ENCODE results near the gene NHLRC4. TPM values are rescaled to one million over a fixed set of nuclear protein-coding genes. Genes with fewer than 3 reads are reported as not detected.

Gene NHLRC4
- total and polyA plus RNA-seq, 2 of the 4 experiments (the other 2 are of a cell fraction): 0.72 to 0.84 TPM

DNA sequence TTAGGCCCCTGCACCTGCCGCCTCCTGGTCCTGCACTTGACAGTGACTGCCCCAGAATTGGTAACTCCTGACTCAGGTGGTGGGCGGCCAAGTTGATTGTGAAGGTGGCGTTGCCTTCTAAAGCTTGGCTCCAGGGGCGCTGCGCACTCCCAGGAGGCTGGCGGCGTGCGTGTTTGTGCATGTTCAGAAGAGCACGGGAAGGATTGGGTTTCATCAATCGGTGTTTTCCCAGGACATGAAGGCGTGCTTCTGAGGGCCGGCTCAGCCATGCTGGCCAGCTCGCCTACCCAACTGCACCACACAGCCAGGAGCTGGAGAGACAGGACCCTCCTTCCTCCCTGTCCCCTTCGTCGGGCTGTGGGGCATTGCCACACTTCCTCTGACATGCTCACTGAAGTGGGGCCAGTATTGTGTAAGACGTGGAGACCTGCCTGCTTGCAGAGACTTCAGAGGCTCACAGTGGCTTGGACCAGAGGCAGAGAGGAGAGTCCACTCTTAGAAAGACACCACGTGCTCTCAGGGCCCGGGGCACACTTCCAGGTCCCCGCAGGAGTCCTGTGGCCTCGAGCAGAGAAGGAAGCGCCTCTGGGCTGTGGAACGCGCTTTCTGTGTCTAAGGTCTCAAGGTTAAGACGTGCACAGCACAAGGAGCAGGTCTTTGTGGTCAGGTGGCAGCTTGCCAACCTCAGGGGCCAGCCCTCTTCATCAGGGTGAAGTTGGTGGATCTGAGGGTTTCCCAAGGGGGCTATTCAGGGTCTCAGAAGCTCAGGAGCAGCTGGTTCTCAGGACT, 25.9 kb downstream of the NHLRC4 start:
- H3K14ac ChIP-seq (replicated peaks; ENCODE audit: low read depth, low read length): no peak overlapping the region
- no peak overlapping the region for H3K27ac ChIP-seq (ENCODE audit: insufficient read depth, low read length)
- H2BK120ac ChIP-seq (ENCODE audit: low read depth, low read length): no peak overlapping the region
- CTCF ChIA-PET: no interaction called here
- H3K36me3 ChIP-seq (ENCODE audit: control insufficient read depth, insufficient read depth, low read length): peaks cover 5% of the 10 kb centered on the region; the same call in 1 of the 2 replicates
- no peaks in the 10 kb centered on the region for H3K9me3 ChIP-seq (ENCODE audit: control insufficient read depth, insufficient read depth, low read length)
- in situ Hi-C loops (cut with MboI; ENCODE audit: low sequenced_read_pairs): no loop called here
- H2AK9ac ChIP-seq (replicated peaks; ENCODE audit: low read depth, low read length, poor library complexity): peak overlapping the region; percentile 5
- H2AFZ ChIP-seq (replicated peaks; ENCODE audit: low read length, poor library complexity): no peak overlapping the region
- no peak overlapping the region for H3K23ac ChIP-seq (ENCODE audit: low read depth, low read length)
- H4K20me1 ChIP-seq (ENCODE audit: insufficient read depth, low read length): peaks cover 63% of the 10 kb centered on the region
- intact Hi-C loops (cut with micrococcal nuclease): no loop called here
- no peak for DNase-seq
- H3K9me1 ChIP-seq (ENCODE audit: insufficient read depth, low read length): peaks cover 12% of the 10 kb centered on the region; the same call in 1 of the 2 replicates
- H4K5ac ChIP-seq (ENCODE audit: low read depth, low read length): no peak overlapping the region
- no peak overlapping the region for H4K91ac ChIP-seq (ENCODE audit: insufficient read depth, low read depth, low read length)
- no peak overlapping the region for H2BK5ac ChIP-seq (ENCODE audit: low read depth, low read length, poor library complexity, severe bottlenecking)
- no peak overlapping the region for H3K9ac ChIP-seq (ENCODE audit: low read depth, low read length)
- TF ChIP-seq CHD1 (IDR thresholded peaks at IDR 0.05; ENCODE audit: low read depth, low read length) (no peak), CEBPB (IDR thresholded peaks at IDR 0.05; ENCODE audit: low read depth, low read length) (peak; percentile 56)
- peaks cover 31 to 82% of the 10 kb centered on the region in 2 experiments; a peak in 3 of 4 replicates for H3K79me1 ChIP-seq (ENCODE audit: low read depth in 1 of 2, low read length in 2 of 2)
- dilution Hi-C loops (cut with HindIII; ENCODE audit: low sequenced_read_pairs, unreplicated experiment): no loop called here
- H3K4me2 ChIP-seq (ENCODE audit: low read depth, low read length): no peak overlapping the region
- H2BK20ac ChIP-seq (ENCODE audit: low read depth, low read length): no peak overlapping the region
- H3K27me3 ChIP-seq (ENCODE audit: control insufficient read depth, insufficient read depth, low read length): no peaks in the 10 kb centered on the region
- H3K4me1 ChIP-seq (ENCODE audit: control insufficient read depth, insufficient read depth, low read length): peaks cover 11% of the 10 kb centered on the region
- H2AK5ac ChIP-seq (ENCODE audit: low read depth, low read length): no peak overlapping the region
- no peak overlapping the region for H3K56ac ChIP-seq (ENCODE audit: extremely low read depth, insufficient read depth, low read length)
- H4K8ac ChIP-seq (ENCODE audit: low read depth in 2 of 2, low read length in 2 of 2): no peak overlapping the region
- POLR2A ChIA-PET (ENCODE audit: unreplicated experiment): interaction anchor here (0.5 kb wide), 1 partner anchor 51 kb away, joined by 20 read pairs; no protein-coding TSS in a partner anchor
- WGBS, 2 experiments (ENCODE audit: extremely low coverage in 2 of 2, insufficient read length in 1 of 2): 94% methylated on average over 12 of the region's 24 CpGs; no CpG with 5 or more reads in 1 of the 2 experiments
- H3K4me3 ChIP-seq (ENCODE audit: insufficient read depth, low read depth, low read length): no peak overlapping the region
- no peak overlapping the region for H2BK15ac ChIP-seq (ENCODE audit: low read depth, low read length)
- no peak overlapping the region for H3K4ac ChIP-seq (ENCODE audit: low read depth, low read length)
- ATAC-seq (ENCODE audit: low read depth): no peak
- no peak overlapping the region for H3K18ac ChIP-seq (ENCODE audit: low read depth, low read length)
- no TSS peak for BruUV-seq (replicated peaks)
